Upper lobe of right lung (tissue), 1 donor: ENCODE data around the gene TIMM23. TPM values are rescaled to one million over a fixed set of nuclear protein-coding genes. Genes with fewer than 3 reads are reported as not detected.

Experiments
- ATAC-seq: fragments of 200-7000 bp; cut with Tn5 transposase; one replicate; pipeline ENCODE4 v1.9.1; 2020; ENCODE audit warnings: mild to moderate bottlenecking, moderate library complexity
- DNase-seq: peaks from one replicate; pipeline ENCODE4 v3.0.0-alpha.2; 2020
- H3K27ac ChIP-seq: fragments of 200-600 bp; one replicate; pipeline ENCODE4 v1.8.0; 2022
- H3K27me3 ChIP-seq: fragments of 200-600 bp; one replicate; pipeline ENCODE4 v1.8.0; 2022; ENCODE audit warnings: mild to moderate bottlenecking
- H3K36me3 ChIP-seq: fragments of 200-600 bp; one replicate; pipeline ENCODE4 v1.8.0; 2022
- H3K4me1 ChIP-seq: fragments of 200-600 bp; one replicate; pipeline ENCODE4 v1.8.0; 2022
- H3K4me3 ChIP-seq: fragments of 200-600 bp; one replicate; pipeline ENCODE4 v1.8.0; 2022; ENCODE audit warnings: mild to moderate bottlenecking
- H3K9me3 ChIP-seq: fragments of 200-600 bp; one replicate; pipeline ENCODE4 v1.8.0; 2022
- intact Hi-C: fragments of 100-400 bp; cut with DNase I; formaldehyde crosslinking; loops from one replicate; pipeline ENCODE4 v1.11.0; 2022
- total RNA-seq: library from RNA; stranded (reverse); fragmentation: NEBNext Ultra II Directional; extraction: Animal tissue kit (Norgen Biotek cat#: 25700); gene quantifications from one replicate; pipeline ENCODE4 v1.2.1, GENCODE V29; 2021
- TF ChIP-seq, protein P1 (sequence below): fragments of 200-600 bp; IDR thresholded peaks from one replicate; pipeline ENCODE4 v1.8.0; 2022; ENCODE audit warnings: antibody characterized with exemption
- donor health status: DM: no; HTN: yes; CAD: no; lungs with severe emphysema.

The TIMM23 gene
- total RNA-seq, 1 donor from 2014 or later: 35.8 TPM

DNA sequence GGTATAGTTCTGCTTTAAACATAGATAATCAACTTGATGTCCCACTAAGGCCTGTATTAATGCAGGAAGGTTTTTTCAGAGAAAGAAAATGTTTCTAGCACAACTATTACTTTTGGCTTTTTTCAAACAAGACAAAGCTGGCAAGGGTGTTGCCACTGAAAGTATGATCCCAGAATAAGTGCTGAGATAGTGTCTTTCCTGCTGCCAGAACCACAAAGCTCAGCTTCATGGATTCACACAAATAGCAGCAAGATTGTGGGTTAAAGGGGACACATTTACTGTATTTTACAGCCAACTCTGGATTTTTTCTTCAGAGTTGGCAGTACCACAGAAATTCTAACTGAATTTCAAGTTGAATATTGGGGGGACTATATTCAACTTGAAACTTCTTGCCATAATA lies 53.8 kb downstream of the TIMM23 start:
- H3K4me3 ChIP-seq: no peak overlapping the region
- H3K4me1 ChIP-seq: peaks cover 74% of the 10 kb centered on the region
- ATAC-seq: no peak
- H3K27me3 ChIP-seq: no peaks in the 10 kb centered on the region
- no peak for DNase-seq
- TF ChIP-seq, protein P1, sequence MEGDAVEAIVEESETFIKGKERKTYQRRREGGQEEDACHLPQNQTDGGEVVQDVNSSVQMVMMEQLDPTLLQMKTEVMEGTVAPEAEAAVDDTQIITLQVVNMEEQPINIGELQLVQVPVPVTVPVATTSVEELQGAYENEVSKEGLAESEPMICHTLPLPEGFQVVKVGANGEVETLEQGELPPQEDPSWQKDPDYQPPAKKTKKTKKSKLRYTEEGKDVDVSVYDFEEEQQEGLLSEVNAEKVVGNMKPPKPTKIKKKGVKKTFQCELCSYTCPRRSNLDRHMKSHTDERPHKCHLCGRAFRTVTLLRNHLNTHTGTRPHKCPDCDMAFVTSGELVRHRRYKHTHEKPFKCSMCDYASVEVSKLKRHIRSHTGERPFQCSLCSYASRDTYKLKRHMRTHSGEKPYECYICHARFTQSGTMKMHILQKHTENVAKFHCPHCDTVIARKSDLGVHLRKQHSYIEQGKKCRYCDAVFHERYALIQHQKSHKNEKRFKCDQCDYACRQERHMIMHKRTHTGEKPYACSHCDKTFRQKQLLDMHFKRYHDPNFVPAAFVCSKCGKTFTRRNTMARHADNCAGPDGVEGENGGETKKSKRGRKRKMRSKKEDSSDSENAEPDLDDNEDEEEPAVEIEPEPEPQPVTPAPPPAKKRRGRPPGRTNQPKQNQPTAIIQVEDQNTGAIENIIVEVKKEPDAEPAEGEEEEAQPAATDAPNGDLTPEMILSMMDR: no peak
- peaks cover 8% of the 10 kb centered on the region for H3K36me3 ChIP-seq
- H3K27ac ChIP-seq: no peak overlapping the region
- H3K9me3 ChIP-seq: no peaks in the 10 kb centered on the region
- intact Hi-C loops: no loop called here

DNA sequence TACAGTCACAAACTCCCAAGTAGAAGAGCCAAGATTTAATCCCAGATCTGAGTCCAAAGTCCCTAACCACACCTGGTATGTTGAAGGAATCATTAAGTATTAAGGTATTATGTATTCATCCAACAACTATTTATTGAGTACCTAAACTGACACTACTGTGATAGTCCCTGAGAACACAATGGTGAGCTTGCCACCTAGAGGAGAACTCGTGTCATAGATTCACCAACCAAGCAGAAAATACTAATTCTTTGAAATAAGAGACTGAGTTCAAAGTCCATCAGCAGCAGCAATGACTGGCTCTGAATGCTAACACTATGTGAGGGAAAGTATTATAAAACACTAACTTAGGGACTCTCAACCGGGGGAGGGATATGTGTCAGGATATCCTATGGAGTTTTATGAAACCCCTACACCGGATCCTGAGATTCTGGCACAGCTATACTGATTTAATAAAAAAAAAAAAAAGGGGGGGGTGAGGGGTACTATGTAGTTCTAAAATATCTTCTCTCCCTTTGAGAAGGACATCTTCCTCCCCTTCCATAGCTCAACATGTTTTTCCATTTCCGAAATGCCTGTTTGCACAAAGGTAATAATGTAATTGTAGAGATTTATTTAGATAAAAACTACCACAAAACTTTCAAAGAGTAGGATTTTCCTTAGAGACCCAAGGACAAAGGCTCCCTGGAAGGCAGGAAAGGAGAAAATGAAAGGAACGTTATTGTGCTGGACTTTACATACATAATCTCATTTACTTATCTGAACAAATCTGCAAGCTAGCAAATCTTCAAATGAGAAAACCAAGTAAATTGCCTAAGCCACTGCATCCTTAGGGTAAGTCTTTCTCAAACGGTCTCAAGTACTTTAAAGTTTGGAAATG lies 56.5 kb downstream of the TIMM23 start:
- peaks cover 8% of the 10 kb centered on the region for H3K36me3 ChIP-seq
- peak overlapping the region; percentile 90 for H3K27ac ChIP-seq
- intact Hi-C loops: no loop called here
- H3K4me3 ChIP-seq: peak overlapping the region; percentile 96
- H3K9me3 ChIP-seq: no peaks in the 10 kb centered on the region
- peaks cover 60% of the 10 kb centered on the region for H3K4me1 ChIP-seq
- H3K27me3 ChIP-seq: no peaks in the 10 kb centered on the region
- TF ChIP-seq, protein P1: peak; percentile 67
- no peak for DNase-seq
- ATAC-seq: peak; percentile 46

DNA sequence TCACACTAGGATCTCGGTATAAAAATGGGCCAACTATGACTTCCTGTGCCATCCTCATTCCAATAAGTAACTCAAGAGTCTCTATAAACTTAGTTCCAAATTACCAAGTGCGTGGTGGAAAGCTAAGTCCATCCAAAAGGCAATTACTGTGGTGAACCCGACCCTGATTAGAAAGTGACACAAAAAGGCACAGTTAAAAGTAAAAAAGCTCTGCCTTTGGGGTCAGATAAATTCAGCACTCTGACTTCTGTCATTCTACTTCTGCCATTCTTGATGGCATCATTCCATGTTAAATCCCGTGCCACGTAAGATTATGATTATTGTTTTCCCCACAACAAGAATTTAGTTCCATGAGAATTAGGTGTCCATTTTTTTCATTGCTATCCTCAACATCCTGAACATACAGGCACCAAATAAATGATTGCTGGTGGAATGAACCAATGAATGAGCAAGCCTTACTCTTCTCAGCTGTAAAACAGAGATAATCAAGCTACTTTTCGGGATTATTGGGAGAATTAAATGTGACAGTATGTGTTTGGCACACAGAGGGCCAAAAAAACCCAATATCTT lies 57.3 kb downstream of the TIMM23 start:
- H3K27ac ChIP-seq: peak overlapping the region; percentile 90
- H3K27me3 ChIP-seq: no peaks in the 10 kb centered on the region
- no peaks in the 10 kb centered on the region for H3K9me3 ChIP-seq
- intact Hi-C loops: no loop called here
- peaks cover 56% of the 10 kb centered on the region for H3K4me1 ChIP-seq
- ATAC-seq (no peak), DNase-seq (no peak)
- H3K4me3 ChIP-seq: peak overlapping the region; percentile 96
- TF ChIP-seq, protein P1: no peak
- H3K36me3 ChIP-seq: peaks cover 8% of the 10 kb centered on the region

DNA sequence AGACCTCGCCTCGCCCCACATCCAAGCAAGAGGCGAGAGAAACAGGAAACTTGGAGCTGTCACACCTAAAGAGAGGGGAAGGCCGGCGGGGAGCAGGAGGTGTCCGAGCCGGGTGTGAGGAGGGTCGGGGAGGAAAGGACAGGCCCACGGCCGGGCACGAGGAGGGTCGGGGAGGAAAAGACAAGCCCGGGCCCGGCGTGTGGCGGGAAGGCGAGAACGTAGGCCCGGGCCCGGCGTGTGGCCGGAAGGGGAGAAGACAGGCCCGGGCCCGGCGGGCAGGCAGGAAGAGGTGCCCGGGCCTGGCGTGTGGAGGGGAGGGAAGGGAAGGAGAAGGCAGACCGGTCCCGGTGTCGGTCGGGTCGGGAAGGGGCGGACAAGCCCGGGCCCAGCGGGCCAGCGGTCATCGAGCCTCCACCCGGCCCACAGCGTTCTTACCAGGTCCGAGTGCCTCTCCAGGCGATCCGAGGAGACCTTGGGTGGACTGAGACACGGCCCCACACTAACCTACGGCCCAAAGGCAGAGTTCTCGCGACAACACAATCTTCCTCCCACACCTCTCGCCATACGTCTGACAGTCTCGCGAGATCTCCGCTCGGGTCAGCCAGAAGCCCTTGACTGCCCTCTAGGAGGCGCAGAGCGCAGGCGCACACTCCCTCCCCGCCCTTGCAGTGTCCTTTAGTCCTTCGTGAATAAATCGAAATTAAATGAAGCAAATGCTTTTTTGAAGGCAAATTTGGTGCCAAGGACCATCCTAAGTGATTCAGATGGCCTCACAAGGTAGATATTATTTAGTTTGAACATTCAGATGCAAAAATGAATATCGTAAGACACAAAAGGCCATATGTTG lies 58.0 kb downstream of the TIMM23 start, which contains the start of gene NCOA4:
Gene NCOA4, minus strand, starts transcription at position 533 of the 847 bp plus-strand sequence. CDS start 13,943 bp downstream, outside the sequence.
- no peaks in the 10 kb centered on the region for H3K27me3 ChIP-seq
- H3K27ac ChIP-seq: peak within 1 kb of the TSS; percentile 90
- peak within 1 kb of the TSS; percentile 96 for H3K4me3 ChIP-seq
- no peaks in the 10 kb centered on the region for H3K9me3 ChIP-seq
- ATAC-seq (peak; percentile 98), DNase-seq (peak; percentile 98)
- intact Hi-C loops: no loop called here
- peaks cover 48% of the 10 kb centered on the region for H3K4me1 ChIP-seq
- peaks cover 8% of the 10 kb centered on the region for H3K36me3 ChIP-seq
- TF ChIP-seq, protein P1: peak; percentile 75

DNA sequence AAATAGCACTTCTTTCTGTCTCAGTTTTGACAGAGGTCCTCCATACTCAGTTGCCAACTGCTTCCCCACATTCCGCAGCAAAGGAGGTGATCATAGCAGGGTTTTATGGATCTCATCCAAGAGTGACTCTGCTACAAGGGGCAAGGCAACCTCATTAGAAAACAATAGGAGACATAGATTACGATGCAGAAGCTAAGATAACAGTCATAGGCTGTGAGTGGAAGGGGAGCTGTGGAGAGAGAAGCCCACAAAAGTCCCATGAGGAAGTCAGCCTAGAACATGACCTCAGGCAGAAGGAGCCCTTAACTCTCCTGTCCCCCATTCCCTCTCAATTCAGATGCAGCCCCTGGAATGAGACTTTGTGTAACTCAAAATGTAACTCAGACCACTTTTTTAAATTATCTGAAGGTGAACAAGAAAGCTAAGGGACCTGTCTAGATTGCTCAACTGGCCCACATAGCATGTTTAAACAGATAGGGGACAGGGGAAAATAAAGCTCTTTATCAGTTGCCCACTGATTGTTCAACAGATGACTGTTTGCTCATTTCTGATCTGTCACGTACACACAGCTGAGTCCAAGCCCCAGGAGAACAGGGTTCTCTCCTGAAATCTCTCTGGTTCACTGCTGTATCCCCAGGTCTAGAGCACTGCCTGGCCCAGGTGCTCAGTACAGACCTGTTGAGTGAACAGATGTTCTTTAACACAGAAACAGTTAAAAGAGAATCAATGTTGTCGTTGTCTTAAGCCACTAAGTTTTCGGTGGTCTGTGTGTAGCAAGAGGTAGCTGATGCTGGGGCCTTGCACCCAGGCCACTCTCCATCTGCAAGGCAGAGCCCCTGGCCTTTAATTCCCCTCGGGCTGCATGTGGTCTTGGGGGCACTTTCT lies 59.6 kb downstream of the TIMM23 start:
- TF ChIP-seq, protein P1: no peak
- intact Hi-C loops: no loop called here
- H3K36me3 ChIP-seq: peaks cover 8% of the 10 kb centered on the region
- H3K9me3 ChIP-seq: no peaks in the 10 kb centered on the region
- H3K27me3 ChIP-seq: no peaks in the 10 kb centered on the region
- ATAC-seq (no peak), DNase-seq (no peak)
- H3K4me3 ChIP-seq: no peak overlapping the region
- H3K4me1 ChIP-seq: peaks cover 32% of the 10 kb centered on the region
- H3K27ac ChIP-seq: no peak overlapping the region
